ENCODE results near the gene C1QTNF1.

C1QTNF1 gene

DNA sequence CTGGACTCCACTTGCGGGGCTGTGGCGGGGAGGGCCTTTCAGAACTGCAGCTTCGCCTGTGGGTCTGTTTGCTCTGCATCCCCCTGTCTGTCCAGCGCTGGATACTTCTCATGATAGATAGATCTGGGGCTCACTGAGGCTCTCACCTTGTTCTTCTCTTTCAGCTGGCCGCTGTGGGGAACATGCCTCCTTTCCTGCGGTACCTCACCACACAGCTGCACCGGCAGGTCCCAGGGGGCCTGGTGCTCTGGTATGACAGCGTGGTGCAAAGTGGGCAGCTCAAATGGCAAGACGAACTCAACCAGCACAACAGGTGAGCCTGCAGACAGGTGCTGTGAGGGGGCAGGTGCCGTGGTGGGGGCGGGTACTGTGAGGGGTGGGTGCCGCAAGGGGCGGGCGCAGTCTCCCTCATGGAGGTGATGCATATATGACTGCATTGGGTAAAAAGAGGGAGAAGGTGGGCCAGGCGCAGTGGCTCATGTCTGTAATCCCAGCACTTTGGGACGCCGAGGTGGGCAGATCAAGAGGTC, 56.9 kb downstream of the C1QTNF1 start:
- no peak for ATAC-seq
- TF ChIP-seq ZNF70 (CRISPR knock-in tag; IDR thresholded peaks at IDR 0.05) (no peak), ZFP3 (CRISPR knock-in tag; IDR thresholded peaks at IDR 0.05) (no peak), ZNF565 (CRISPR knock-in tag; conservative IDR thresholded peaks at IDR 0.05; ENCODE audit: low read depth) (no peak), ISL1 (CRISPR knock-in tag; IDR thresholded peaks at IDR 0.05) (no peak), BACH2 (CRISPR knock-in tag; IDR thresholded peaks at IDR 0.05; ENCODE audit: borderline replicate concordance) (no peak), TCF4 (CRISPR knock-in tag; IDR thresholded peaks at IDR 0.05; ENCODE audit: borderline replicate concordance) (no peak), ZFP30 (CRISPR knock-in tag; IDR thresholded peaks at IDR 0.05) (no peak), ZC3H10 (CRISPR knock-in tag; IDR thresholded peaks at IDR 0.05) (no peak), OSR1 (CRISPR knock-in tag; IDR thresholded peaks at IDR 0.05) (no peak), GLIS3 (CRISPR knock-in tag; IDR thresholded peaks at IDR 0.05) (no peak), RARB (CRISPR knock-in tag; IDR thresholded peaks at IDR 0.05) (no peak), ESRRG (CRISPR knock-in tag; IDR thresholded peaks at IDR 0.05) (no peak), CSDC2 (CRISPR knock-in tag; IDR thresholded peaks at IDR 0.05) (no peak), ARNTL (CRISPR knock-in tag; IDR thresholded peaks at IDR 0.05; ENCODE audit: borderline replicate concordance, low read depth) (no peak), TOX (CRISPR knock-in tag; IDR thresholded peaks at IDR 0.05; ENCODE audit: borderline replicate concordance) (no peak)
- TF ChIP-seq, protein P1, sequence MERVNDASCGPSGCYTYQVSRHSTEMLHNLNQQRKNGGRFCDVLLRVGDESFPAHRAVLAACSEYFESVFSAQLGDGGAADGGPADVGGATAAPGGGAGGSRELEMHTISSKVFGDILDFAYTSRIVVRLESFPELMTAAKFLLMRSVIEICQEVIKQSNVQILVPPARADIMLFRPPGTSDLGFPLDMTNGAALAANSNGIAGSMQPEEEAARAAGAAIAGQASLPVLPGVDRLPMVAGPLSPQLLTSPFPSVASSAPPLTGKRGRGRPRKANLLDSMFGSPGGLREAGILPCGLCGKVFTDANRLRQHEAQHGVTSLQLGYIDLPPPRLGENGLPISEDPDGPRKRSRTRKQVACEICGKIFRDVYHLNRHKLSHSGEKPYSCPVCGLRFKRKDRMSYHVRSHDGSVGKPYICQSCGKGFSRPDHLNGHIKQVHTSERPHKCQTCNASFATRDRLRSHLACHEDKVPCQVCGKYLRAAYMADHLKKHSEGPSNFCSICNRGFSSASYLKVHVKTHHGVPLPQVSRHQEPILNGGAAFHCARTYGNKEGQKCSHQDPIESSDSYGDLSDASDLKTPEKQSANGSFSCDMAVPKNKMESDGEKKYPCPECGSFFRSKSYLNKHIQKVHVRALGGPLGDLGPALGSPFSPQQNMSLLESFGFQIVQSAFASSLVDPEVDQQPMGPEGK (CRISPR knock-in tag; IDR thresholded peaks at IDR 0.05; ENCODE audit: borderline replicate concordance): no peak
- TF ChIP-seq, protein P2, sequence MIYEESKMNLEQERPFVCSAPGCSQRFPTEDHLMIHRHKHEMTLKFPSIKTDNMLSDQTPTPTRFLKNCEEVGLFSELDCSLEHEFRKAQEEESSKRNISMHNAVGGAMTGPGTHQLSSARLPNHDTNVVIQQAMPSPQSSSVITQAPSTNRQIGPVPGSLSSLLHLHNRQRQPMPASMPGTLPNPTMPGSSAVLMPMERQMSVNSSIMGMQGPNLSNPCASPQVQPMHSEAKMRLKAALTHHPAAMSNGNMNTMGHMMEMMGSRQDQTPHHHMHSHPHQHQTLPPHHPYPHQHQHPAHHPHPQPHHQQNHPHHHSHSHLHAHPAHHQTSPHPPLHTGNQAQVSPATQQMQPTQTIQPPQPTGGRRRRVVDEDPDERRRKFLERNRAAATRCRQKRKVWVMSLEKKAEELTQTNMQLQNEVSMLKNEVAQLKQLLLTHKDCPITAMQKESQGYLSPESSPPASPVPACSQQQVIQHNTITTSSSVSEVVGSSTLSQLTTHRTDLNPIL (CRISPR knock-in tag; IDR thresholded peaks at IDR 0.05; ENCODE audit: low read depth): no peak
- TF ChIP-seq, protein P3, sequence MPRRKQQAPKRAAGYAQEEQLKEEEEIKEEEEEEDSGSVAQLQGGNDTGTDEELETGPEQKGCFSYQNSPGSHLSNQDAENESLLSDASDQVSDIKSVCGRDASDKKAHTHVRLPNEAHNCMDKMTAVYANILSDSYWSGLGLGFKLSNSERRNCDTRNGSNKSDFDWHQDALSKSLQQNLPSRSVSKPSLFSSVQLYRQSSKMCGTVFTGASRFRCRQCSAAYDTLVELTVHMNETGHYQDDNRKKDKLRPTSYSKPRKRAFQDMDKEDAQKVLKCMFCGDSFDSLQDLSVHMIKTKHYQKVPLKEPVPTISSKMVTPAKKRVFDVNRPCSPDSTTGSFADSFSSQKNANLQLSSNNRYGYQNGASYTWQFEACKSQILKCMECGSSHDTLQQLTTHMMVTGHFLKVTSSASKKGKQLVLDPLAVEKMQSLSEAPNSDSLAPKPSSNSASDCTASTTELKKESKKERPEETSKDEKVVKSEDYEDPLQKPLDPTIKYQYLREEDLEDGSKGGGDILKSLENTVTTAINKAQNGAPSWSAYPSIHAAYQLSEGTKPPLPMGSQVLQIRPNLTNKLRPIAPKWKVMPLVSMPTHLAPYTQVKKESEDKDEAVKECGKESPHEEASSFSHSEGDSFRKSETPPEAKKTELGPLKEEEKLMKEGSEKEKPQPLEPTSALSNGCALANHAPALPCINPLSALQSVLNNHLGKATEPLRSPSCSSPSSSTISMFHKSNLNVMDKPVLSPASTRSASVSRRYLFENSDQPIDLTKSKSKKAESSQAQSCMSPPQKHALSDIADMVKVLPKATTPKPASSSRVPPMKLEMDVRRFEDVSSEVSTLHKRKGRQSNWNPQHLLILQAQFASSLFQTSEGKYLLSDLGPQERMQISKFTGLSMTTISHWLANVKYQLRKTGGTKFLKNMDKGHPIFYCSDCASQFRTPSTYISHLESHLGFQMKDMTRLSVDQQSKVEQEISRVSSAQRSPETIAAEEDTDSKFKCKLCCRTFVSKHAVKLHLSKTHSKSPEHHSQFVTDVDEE (CRISPR knock-in tag; IDR thresholded peaks at IDR 0.05): no peak

DNA sequence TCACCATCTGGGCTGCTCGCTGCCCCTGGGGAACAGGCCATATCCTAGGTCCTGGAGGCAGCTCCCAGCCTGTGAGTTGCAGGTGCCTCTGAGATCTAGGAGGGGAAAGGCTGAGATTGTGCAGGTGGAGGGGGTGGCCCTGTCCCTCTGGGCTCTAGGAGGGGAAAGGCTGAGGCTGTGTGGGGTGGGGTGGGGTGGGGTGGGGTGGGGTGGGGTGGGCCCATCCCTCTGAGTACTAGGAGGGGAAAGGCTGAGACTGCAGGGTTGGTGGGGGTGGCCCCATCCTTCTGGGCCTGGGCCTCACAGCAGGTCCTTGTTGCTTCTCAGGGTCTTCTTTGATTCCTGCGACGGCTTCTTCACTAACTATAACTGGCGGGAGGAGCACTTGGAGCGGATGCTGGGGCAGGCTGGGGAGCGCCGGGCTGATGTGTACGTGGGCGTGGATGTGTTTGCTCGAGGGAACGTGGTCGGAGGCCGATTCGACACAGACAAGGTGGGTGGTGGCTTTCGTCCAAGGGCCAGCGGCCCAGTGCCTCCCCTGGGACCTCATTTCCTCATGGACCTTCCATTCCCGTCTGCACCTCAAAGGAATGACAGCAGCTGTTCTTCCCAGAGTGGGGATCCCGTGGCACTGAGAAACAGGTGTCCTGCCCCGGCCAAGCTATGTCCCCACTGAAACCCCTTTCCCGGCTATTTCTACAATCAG, 57.8 kb downstream of the C1QTNF1 start:
- no peak for ATAC-seq
- no peak for TF ChIP-seq ZNF565 (CRISPR knock-in tag; conservative IDR thresholded peaks at IDR 0.05; ENCODE audit: low read depth)
- TF ChIP-seq, protein P3 (CRISPR knock-in tag; IDR thresholded peaks at IDR 0.05): no peak
- no peak for TF ChIP-seq TOX (CRISPR knock-in tag; IDR thresholded peaks at IDR 0.05; ENCODE audit: borderline replicate concordance)
- TF ChIP-seq, protein P4, sequence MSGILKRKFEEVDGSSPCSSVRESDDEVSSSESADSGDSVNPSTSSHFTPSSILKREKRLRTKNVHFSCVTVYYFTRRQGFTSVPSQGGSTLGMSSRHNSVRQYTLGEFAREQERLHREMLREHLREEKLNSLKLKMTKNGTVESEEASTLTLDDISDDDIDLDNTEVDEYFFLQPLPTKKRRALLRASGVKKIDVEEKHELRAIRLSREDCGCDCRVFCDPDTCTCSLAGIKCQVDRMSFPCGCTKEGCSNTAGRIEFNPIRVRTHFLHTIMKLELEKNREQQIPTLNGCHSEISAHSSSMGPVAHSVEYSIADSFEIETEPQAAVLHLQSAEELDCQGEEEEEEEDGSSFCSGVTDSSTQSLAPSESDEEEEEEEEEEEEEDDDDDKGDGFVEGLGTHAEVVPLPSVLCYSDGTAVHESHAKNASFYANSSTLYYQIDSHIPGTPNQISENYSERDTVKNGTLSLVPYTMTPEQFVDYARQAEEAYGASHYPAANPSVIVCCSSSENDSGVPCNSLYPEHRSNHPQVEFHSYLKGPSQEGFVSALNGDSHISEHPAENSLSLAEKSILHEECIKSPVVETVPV (CRISPR knock-in tag; IDR thresholded peaks at IDR 0.05): no peak
- TF ChIP-seq, protein P2 (CRISPR knock-in tag; IDR thresholded peaks at IDR 0.05; ENCODE audit: low read depth): no peak
- TF ChIP-seq ZFP3 (CRISPR knock-in tag; IDR thresholded peaks at IDR 0.05): no peak
- TF ChIP-seq SNAI2 (CRISPR knock-in tag; IDR thresholded peaks at IDR 0.05): no peak
- no peak for TF ChIP-seq ZNF70 (CRISPR knock-in tag; IDR thresholded peaks at IDR 0.05)
- TF ChIP-seq ZFP30 (CRISPR knock-in tag; IDR thresholded peaks at IDR 0.05): no peak
- TF ChIP-seq, protein P1 (CRISPR knock-in tag; IDR thresholded peaks at IDR 0.05; ENCODE audit: borderline replicate concordance): no peak
- TF ChIP-seq ZC3H10 (CRISPR knock-in tag; IDR thresholded peaks at IDR 0.05): no peak
- no peak for TF ChIP-seq ARNTL (CRISPR knock-in tag; IDR thresholded peaks at IDR 0.05; ENCODE audit: borderline replicate concordance, low read depth)
- TF ChIP-seq GLIS3 (CRISPR knock-in tag; IDR thresholded peaks at IDR 0.05): no peak
- no peak for TF ChIP-seq ZNF8 (CRISPR knock-in tag; IDR thresholded peaks at IDR 0.05)
- TF ChIP-seq ESRRG (CRISPR knock-in tag; IDR thresholded peaks at IDR 0.05): no peak

Data from SK-N-SH treated with all-trans-retinoic acid at 6 μM for 48 hours (cell line).